Measurements from ENCODE around the gene ZNF593OS. TPM values are rescaled to one million over a fixed set of nuclear protein-coding genes. Genes with fewer than 3 reads are reported as not detected.

Gene ZNF593OS
- total and polyA plus RNA-seq, 10 of the 15 experiments (the other 5 are each of a cell fraction or from before 2014, with no cell fraction given), result 0.16 to 1.7 (median 0.59) TPM; not detected in 6

GRCh38 chr1:26180010-26180506 is 8.4 kb upstream of the ZNF593OS start:
- Histone ChIP-seq H3K4me2 (ENCODE audit: control insufficient read depth, insufficient read depth) (no peak overlapping the region), H2AFZ (ENCODE audit: control insufficient read depth, low read depth, low read length) (no peak overlapping the region), H3K4me3 (no peak overlapping the region), H3K36me3 (ENCODE audit: control insufficient read depth in 2 of 2, insufficient read depth in 2 of 2, low read length in 1 of 2) (no peaks in the 10 kb centered on the region), H3K27ac (ENCODE audit: control insufficient read depth, insufficient read depth) (no peak overlapping the region), H3K27me3 (replicated peaks in 1 of 2; ENCODE audit: control insufficient read depth in 2 of 2, insufficient read depth in 2 of 2, low read length in 1 of 2) (no peaks in the 10 kb centered on the region), H3K4me1 (ENCODE audit: control insufficient read depth, insufficient read depth, low read length) (peaks cover 10% of the 10 kb centered on the region), H3K79me2 (ENCODE audit: control insufficient read depth, insufficient read depth, low read length) (no peaks in the 10 kb centered on the region), H3K9ac (ENCODE audit: control insufficient read depth, insufficient read depth, low read length) (no peak overlapping the region), H4K20me1 (ENCODE audit: control insufficient read depth, insufficient read depth) (no peaks in the 10 kb centered on the region), H3K9me3 (replicated peaks; ENCODE audit: control insufficient read depth, insufficient read depth, low read length) (no peaks in the 10 kb centered on the region)
- in situ Hi-C loops (cut with MboI), result no loop called here
- CTCF ChIA-PET, result interaction anchor here (0.7 to 2.1 kb wide), 3 partner anchors 10 to 54 kb away, joined by 3 to 6 read pairs (median 4); partner anchors contain the start of genes CEP85 and ZNF593
- POLR2A ChIA-PET, result no interaction called here
- SMC1A ChIA-PET (ENCODE audit: uncharacterized antibody, unreplicated experiment), result no interaction called here
- intact Hi-C loops (cut with micrococcal nuclease; ENCODE audit: unreplicated experiment), result no loop called here
- peak; percentile 54 for FAIRE-seq
- ATAC-seq, result peak; percentile 33; the same call in 1 of the 3 replicates
- RAD21 ChIA-PET (ENCODE audit: unreplicated experiment), result no interaction called here
- TF ChIP-seq PML (IDR thresholded peaks at IDR 0.05; ENCODE audit: low read length) (no peak), STAT3 (IDR thresholded peaks at IDR 0.05; ENCODE audit: low read depth, low read length) (no peak), SRF (IDR thresholded peaks at IDR 0.05; ENCODE audit: low read depth in 2 of 2, low read length in 2 of 2) (no peak), MYB (IDR thresholded peaks at IDR 0.05; ENCODE audit: borderline replicate concordance, low read depth, low read length) (no peak)
- no TSS peak for BruUV-seq (replicated peaks)
- WGBS (ENCODE audit: insufficient coverage, insufficient replicate concordance, low lambda C conversion rate, missing lambda C conversion rate), result 3% methylated on average over 4 of the region's 4 CpGs
- DNase-seq (ENCODE audit: low read depth, low spot score), result no peak

GRCh38 chr1:26177182-26177684 is 5.6 kb upstream of the ZNF593OS start, which contains the start of gene CNKSR1:
CNKSR1 (plus strand) TSS chr1:26177491; CDS start chr1:26177548, 57 bp downstream.
- no peaks in the 10 kb centered on the region for H3K36me3 ChIP-seq (ENCODE audit: control insufficient read depth in 2 of 2, insufficient read depth in 2 of 2, low read length in 1 of 2)
- CTCF ChIA-PET, result interaction anchor here (0.6 to 2.6 kb wide), 2 partner anchors 55 to 58 kb away, joined by 3 to 7 read pairs; partner anchors contain the start of gene CEP85
- no peak within 1 kb of the TSS for H3K4me3 ChIP-seq
- intact Hi-C loops (cut with micrococcal nuclease; ENCODE audit: unreplicated experiment) (no loop called here), in situ Hi-C loops (cut with MboI) (no loop called here)
- no peaks in the 10 kb centered on the region for H3K9me3 ChIP-seq (replicated peaks; ENCODE audit: control insufficient read depth, insufficient read depth, low read length)
- H3K27ac ChIP-seq (ENCODE audit: control insufficient read depth, insufficient read depth), result no peak within 1 kb of the TSS
- DNase-seq (ENCODE audit: low read depth, low spot score), result no peak
- peak; percentile 55 for ATAC-seq
- TF ChIP-seq ASH2L (IDR thresholded peaks at IDR 0.05; ENCODE audit: borderline replicate concordance, low read depth) (no peak), WRNIP1 (IDR thresholded peaks at IDR 0.05; ENCODE audit: borderline replicate concordance, low read depth, low read length) (no peak), ZNF217 (IDR thresholded peaks at IDR 0.05) (no peak), CBFB (IDR thresholded peaks at IDR 0.05; ENCODE audit: low read depth) (no peak), SMAD1 (IDR thresholded peaks at IDR 0.05; ENCODE audit: low read depth, partially characterized antibody) (no peak), PAX8 (IDR thresholded peaks at IDR 0.05) (no peak), E2F4 (IDR thresholded peaks at IDR 0.05; ENCODE audit: low read depth, low read length) (no peak), NFXL1 (IDR thresholded peaks at IDR 0.05; ENCODE audit: borderline replicate concordance) (no peak), MEF2A (IDR thresholded peaks at IDR 0.05; ENCODE audit: insufficient read depth, low read depth, low read length) (no peak), CHD2 (IDR thresholded peaks at IDR 0.05; ENCODE audit: borderline replicate concordance, low read depth, low read length) (no peak), RELA (IDR thresholded peaks at IDR 0.05; ENCODE audit: borderline replicate concordance, partially characterized antibody) (no peak)
- TF ChIP-seq, protein P1, sequence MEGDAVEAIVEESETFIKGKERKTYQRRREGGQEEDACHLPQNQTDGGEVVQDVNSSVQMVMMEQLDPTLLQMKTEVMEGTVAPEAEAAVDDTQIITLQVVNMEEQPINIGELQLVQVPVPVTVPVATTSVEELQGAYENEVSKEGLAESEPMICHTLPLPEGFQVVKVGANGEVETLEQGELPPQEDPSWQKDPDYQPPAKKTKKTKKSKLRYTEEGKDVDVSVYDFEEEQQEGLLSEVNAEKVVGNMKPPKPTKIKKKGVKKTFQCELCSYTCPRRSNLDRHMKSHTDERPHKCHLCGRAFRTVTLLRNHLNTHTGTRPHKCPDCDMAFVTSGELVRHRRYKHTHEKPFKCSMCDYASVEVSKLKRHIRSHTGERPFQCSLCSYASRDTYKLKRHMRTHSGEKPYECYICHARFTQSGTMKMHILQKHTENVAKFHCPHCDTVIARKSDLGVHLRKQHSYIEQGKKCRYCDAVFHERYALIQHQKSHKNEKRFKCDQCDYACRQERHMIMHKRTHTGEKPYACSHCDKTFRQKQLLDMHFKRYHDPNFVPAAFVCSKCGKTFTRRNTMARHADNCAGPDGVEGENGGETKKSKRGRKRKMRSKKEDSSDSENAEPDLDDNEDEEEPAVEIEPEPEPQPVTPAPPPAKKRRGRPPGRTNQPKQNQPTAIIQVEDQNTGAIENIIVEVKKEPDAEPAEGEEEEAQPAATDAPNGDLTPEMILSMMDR (IDR thresholded peaks at IDR 0.05 in 2 of 3, conservative IDR thresholded peaks at IDR 0.05 in 1 of 3; ENCODE audit: control insufficient read depth in 2 of 3, extremely low read depth in 1 of 3, insufficient read depth in 1 of 3, low read depth in 3 of 3, low read length in 3 of 3), result no peak
- H3K79me2 ChIP-seq (ENCODE audit: control insufficient read depth, insufficient read depth, low read length), result no peaks in the 10 kb centered on the region
- H4K20me1 ChIP-seq (ENCODE audit: control insufficient read depth, insufficient read depth), result no peaks in the 10 kb centered on the region
- no peak within 1 kb of the TSS for H3K4me2 ChIP-seq (ENCODE audit: control insufficient read depth, insufficient read depth)
- RAD21 ChIA-PET (ENCODE audit: unreplicated experiment), result no interaction called here
- no peak within 1 kb of the TSS; the same call in none of the 2 replicates for H2AFZ ChIP-seq (ENCODE audit: control insufficient read depth, low read depth, low read length)
- no peaks in the 10 kb centered on the region for H3K27me3 ChIP-seq (replicated peaks in 1 of 2; ENCODE audit: control insufficient read depth in 2 of 2, insufficient read depth in 2 of 2, low read length in 1 of 2)
- POLR2A ChIA-PET, result no interaction called here
- H3K9ac ChIP-seq (ENCODE audit: control insufficient read depth, insufficient read depth, low read length), result no peak within 1 kb of the TSS
- FAIRE-seq, result no peak
- no TSS peak for BruUV-seq (replicated peaks)
- H3K4me1 ChIP-seq (ENCODE audit: control insufficient read depth, insufficient read depth, low read length), result peaks cover 10% of the 10 kb centered on the region
- SMC1A ChIA-PET (ENCODE audit: uncharacterized antibody, unreplicated experiment), result no interaction called here
- WGBS (ENCODE audit: insufficient coverage, insufficient replicate concordance, low lambda C conversion rate, missing lambda C conversion rate), result 86% methylated on average over 21 of the region's 21 CpGs

Data from GM12878 (cell line).